GM19324 (cell line): ENCODE data around the gene CSTF3.

Source experiments
- ATAC-seq: cut with Tn5 transposase; IDR thresholded peaks from one replicate; pipeline ENCODE4 v1.9.1; 2021; ENCODE audit warnings: mild to moderate bottlenecking, moderate library complexity; ENCODE audit not compliant: unreplicated experiment, low FRiP score

The CSTF3 gene

DNA sequence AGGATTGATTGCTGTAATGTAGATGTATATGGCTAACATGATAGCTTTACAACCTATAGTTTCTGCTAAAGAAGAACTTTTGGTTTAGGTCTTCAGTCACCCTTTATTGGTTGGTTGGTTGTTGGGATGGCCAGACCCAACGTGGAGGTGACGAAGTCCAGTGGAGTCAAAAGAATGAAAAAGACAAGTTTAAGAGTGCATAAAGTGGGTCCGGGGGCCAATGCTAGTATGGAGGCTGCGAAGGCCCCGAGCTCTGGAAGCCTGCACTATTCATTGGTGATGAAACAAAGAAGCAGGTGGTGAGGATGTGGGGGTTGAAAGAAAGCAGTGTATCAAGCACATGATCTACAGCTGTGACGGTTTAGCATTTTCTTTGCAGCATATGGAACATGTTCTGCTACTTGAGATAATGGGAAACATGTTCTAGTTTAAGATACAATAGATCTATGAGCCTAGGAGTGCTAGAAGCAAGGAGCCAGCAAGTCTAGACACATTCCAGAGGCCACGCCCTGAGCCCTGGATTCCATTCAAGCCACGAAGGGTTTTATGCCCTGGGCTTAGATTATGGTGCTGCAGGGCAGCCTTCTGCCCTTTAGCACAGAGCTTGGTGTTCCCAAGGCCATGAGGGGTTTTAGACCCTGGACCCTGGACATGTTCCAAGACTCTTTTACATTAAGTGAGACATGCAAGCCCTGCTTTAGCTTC lies 115.6 kb downstream of the CSTF3 start:
- ATAC-seq, result no peak

GRCh38 chr11:33044285-33044756 lies 117.0 kb downstream of the CSTF3 start:
- ATAC-seq, result no peak

DNA sequence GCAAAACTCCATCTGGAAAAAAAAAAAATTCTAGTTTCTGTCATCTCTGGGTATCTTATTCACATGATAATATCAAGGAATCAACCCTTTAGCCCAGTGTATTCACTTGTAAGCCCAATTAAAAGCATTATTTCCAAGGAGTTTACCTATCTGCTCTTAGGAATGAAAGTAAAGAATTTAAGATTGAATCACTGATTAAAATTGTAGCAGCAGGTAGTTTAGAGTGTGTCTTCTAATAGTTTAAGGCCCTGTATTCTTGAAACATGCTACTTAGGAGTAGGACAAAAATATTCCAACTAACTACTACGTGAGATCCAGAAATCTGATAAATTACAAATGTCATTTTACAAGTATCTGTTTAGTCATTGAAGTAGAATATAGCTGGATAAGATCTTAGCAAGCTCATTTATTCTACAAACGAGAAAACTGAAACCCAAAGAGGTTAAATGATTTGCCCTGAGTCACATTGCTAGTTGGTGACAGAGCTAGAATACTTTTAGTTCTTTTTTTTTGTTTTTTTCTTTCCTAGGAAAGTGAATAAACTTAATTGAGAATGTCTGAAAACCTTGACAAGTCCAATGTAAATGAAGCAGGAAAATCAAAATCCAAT lies 118.0 kb downstream of the CSTF3 start:
- ATAC-seq, result no peak

GRCh38 chr11:33040862-33041453 lies 120.3 kb downstream of the CSTF3 start:
- no peak for ATAC-seq

DNA sequence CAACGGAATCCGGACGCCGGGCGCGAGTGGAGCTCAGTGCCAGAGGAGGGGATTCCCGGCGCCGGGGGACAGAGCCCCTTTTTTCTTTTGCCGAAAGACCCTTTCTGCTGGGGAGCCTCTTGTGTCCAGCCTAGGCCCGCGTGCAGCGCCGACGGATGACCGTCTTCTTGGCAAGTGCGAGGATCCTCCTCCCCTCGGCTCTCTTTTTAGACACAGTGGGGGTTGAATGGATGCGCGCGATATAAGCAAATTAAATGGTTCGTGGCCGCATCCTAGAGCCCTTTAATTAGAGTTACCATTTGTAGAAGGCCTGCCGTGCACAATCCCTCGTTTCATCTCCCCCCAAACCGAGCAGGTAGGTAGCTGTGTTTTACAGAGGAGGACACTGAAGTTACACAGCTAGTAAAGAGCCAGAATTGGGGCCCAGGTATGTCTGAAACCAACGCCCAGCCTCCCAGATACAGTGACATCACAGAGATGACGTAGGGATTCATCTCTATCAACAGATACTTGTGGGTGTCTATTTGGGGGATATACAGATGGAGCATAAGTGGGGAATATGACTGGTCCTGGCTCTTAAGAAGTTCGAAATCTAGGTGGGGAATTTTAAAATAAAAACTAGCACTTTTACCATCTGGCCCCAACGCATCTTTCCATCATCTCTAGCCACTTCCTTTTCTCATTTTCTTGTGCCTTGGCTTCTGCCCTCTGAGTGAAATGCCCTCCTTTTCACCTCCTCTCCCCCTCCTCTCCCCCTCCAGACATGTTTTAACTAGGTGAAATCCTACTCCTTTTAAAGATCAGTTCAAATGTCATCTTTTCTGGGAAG lies 121.0 kb downstream of the CSTF3 start:
- ATAC-seq, result no peak

DNA sequence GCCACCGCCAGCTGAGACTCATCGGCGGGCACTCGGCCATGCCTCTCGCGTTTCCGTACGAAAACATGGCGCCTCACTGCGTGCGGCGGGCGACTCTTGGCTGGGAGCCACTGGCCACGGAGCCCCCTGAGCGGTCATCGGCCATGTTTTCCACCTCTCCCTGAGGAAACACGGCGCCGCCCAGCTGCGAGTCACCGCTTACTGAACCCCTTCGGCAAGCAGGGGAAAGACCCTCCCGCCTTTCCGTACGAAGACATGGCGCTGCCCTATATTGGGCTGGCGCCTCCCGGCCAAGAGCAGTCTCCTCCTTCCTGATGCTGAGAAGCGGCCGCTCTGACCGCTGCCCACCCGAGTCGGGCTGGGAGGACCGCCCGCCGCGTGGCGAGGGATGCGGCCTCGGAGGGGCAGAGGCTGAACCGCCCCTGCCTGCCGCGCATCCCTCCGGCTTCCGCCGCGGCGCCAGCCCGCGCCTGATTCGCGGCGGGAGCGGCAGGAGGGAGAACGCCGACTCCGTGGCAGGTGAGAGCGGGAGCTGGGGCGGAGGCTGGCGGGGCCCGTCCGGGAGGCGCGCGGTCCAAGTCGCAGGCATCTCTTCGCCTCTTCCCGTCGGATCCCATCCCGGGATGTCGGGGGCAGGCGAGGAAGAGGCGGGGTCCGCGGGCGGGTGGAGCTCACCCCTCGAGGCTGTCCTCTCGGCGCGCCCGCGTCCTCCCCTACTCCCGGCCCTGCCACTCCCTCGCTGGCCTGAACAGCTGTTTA lies 121.8 kb downstream of the CSTF3 start, which contains the start of gene TCP11L1:
TSS of gene TCP11L1 (plus strand) at position 299 of the 759 bp plus-strand sequence. CDS start 4,202 bp downstream, outside the sequence.
- ATAC-seq, result peak; percentile 79

DNA sequence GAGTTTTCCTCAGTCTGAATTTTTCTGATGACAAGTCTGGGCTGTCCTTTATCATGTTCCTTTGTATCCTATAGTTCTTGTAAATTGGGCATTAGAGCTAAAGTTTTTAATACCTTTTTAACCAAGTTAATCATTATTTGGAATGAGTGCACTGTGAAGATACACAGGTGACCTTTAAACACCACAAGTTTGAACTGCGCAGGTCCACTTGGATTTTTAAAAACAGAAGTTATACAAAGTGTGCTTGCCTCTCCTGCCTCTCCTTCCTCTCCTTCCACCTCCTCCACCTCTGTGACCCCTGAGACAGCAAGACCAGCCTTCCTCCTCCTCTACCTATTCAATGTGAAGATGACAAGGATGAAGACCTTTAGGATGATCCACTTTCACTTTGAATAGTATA lies 126.3 kb downstream of the CSTF3 start:
- no peak for ATAC-seq
